Activated T-helper 1 cell treated with Interleukin-2 at 50 U/mL for 16 hours (primary cell): ENCODE data around the gene RPRM.
"Not testable (repeated sequence)": the region's sequence is repeated elsewhere in the genome, so short reads cannot be mapped to it uniquely, and the experiment has no call there.

Source experiments
- DNase-seq: peaks from one replicate; pipeline ENCODE4 v3.0.0-alpha.2; 2020; ENCODE audit warnings: low read depth

The RPRM gene

GRCh38 chr2:153455861-153456260 lies 22.7 kb downstream of the RPRM start:
- DNase-seq = no peak

GRCh38 chr2:153455403-153455802 lies 23.2 kb downstream of the RPRM start:
- DNase-seq = no peak

GRCh38 chr2:153451611-153452010 lies 27.0 kb downstream of the RPRM start:
- no peak for DNase-seq

GRCh38 chr2:153443106-153443505 lies 35.5 kb downstream of the RPRM start:
- no peak for DNase-seq

GRCh38 chr2:153442616-153443015 lies 35.9 kb downstream of the RPRM start:
- not testable (repeated sequence) for DNase-seq

- DNase-seq = not testable (repeated sequence)
Measured at GRCh38 chr2:153440090-153440489, 38.5 kb downstream of the RPRM start.

- no peak for DNase-seq
Measured at GRCh38 chr2:153433403-153433802, 45.2 kb downstream of the RPRM start.

GRCh38 chr2:153432381-153432780 lies 46.2 kb downstream of the RPRM start:
- DNase-seq = no peak

- no peak for DNase-seq
Measured at GRCh38 chr2:153431114-153431513, 47.4 kb downstream of the RPRM start.
